HG03159 (cell line): ENCODE results near the gene PIEZO1.
"Not testable (repeated sequence)": the region's sequence is repeated elsewhere in the genome, so short reads cannot be mapped to it uniquely, and the experiment has no call there.

Experiments used
- ATAC-seq: cut with Tn5 transposase; IDR thresholded peaks from one replicate; pipeline ENCODE4 v1.9.1; 2021; ENCODE audit warnings: mild to moderate bottlenecking, moderate library complexity; ENCODE audit not compliant: unreplicated experiment

The PIEZO1 gene

DNA sequence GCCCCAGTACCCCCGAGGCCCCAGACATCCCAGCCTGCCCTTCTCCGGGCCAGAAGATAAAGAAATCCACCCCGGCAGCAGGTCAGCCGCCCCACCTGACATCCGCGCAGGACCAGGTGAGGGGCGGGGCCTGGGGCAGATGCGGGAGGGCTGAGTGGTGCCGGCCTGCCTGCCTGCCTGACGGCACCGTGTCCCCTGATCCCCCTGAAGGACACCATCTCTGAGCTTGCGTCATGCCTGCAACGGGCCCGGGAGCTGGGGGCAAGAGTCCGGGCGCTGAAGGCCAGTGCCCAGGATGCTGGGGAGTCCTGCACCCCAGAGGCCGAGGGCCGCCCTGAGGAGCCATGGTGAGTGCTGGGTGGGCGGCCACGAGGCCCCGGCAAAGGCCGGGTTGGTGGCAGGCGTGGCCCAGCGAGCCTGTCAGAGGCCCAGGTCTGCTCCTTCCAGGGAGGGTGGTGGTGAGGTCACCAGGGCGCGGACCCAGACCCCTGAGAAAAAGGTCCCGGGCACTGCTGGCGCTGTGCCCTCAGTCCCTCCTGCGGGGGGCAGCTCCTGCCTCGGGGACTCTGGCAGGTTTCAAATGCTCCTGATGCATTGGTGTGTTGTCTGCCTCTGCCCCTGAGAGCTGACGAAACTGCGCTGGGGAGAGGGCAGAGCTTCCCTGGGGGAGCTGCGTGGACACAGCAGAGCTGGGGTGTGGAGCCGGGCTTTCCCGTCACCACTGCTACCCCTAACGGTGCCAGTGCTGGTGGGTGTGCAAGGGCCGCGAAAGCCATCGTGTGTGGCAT is 19.7 kb upstream of the PIEZO1 start:
- ATAC-seq = no peak

DNA sequence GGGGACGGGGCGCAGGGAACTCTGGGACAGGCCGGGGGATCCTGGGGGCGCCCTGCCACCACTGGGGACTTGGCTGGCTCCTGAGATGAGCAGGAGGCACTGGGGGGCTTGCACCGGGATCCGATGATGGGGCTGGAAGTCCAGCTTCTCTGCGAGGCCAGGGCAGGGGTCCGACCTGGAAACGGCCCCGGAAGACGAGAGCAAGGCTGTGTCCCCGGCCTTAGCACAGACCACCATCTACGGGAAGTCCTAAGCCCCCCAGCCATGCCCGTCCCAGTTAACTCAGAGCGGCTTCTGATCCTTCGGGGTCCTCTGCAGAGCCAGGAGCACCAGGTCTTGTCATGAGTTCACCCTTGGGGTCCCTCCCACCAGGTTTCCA is 19.1 kb upstream of the PIEZO1 start:
- no peak for ATAC-seq

DNA sequence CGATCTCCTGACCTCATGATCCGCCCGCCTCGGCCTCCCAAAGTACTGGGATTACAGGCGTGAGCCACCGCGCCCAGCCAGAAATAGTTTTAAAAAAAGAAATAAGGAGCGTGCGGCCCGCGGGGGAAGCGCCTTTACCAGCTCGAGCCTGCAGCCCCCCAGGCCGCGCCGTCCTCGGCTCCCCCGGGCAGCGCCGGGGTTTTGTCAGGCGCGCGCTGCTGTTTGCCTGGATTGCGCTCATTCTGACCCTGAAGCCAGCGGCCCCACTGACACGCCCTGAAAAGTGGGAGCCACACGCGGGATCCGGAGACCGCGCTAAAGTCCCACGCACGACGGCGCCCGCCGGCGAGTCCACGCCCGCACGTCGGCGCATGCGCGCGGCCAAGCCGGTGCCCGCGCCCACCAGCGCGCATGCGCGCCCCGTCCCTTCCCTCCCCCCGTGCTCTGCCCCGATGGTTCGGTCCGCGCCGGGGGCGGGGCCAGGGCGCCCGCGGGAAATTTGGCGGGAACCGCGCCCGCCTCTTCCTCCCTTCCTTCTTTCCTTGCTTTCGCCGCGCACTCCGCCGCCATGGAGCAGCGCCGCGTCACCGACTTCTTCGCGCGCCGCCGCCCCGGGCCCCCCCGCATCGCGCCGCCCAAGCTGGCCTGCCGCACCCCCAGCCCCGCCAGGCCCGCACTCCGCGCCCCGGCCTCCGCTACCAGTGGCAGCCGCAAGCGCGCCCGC is 18.4 kb upstream of the PIEZO1 start, which contains the start of gene CDT1:
Gene CDT1 (plus strand): TSS at position 526 of the 724 bp plus-strand sequence. CDS start 43 bp downstream, at position 569.
- peak; percentile 56 for ATAC-seq

DNA sequence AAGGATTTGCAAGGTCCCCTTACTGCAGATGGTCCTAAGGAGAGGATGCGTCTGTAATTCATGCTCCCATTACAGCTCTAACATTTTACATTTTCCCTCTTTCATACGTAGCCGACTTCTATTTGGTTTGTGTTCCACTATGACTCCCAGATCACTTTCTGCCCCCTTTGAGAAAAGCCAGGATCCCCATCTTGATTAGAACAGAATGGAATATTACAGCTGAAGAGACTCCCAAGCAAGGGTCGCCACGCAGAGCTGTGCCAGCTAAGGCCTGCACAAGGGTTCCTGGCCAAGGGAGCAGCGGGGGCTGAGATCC is 15.2 kb upstream of the PIEZO1 start:
- no peak for ATAC-seq

DNA sequence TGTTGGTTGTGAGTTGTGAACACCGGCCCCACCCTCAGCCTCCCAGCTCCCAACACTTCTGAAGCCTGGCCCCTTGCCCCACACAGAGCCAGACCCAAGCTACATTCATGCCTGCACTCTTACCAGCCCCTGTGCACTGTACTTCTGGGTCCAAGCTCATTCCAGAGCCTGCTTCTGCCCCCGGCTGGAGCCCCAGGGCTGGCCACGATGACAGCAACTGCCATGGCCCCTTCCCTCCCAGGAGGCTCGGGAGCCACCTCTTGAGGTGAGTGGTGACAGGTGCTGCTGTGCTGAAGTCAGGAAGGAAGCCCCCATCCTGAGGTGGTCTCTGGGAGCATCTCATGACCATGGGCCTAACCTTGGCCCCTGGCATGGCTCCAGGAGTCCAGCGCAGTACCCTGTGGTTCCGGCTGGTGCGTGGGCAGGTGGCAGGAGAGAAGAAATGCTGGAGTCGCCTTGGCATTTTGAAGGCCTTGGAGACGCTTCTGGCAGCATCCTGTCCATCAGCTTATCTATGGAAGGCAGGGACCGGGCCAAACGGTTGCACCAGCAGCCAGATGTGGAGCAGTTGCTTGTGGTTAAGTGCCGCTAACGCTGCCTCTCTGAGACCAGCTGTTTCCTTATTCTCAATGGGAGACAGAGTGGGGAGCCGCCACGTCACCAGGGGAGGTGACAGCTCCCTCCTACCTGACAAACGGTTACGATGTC is 14.7 kb upstream of the PIEZO1 start:
- ATAC-seq = no peak

DNA sequence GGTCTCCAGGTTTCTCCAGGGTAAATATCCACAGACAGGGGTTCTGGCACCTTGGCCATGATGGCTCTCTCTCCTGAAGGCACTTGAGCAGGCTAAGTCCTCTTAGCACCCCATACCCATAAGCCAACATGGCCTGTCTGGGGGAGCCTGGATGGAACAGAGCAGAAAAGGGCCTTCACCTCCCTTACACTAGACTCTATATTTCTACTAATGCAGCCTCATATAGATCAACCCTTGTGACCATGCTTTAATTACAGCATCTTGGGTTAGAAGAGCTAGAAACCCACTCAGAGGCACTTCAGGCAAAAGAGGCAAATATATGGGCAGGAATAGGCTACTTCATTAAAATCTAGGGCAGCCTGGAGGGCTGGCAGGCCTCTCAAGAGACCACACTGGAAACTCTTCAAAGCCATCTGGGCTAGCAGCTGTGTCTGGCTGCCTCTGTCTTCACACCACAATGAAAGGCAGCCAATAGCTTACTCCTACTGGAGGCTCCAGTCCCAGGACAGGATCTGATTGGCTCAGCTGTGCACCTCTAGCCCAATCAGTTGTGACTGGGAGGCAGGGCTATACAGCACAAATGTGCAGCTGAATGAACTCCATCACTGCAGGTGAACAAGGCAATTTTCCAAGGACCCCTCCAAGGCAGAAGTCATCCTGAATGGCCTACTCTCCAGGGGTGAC is 13.9 kb upstream of the PIEZO1 start:
- no peak for ATAC-seq

DNA sequence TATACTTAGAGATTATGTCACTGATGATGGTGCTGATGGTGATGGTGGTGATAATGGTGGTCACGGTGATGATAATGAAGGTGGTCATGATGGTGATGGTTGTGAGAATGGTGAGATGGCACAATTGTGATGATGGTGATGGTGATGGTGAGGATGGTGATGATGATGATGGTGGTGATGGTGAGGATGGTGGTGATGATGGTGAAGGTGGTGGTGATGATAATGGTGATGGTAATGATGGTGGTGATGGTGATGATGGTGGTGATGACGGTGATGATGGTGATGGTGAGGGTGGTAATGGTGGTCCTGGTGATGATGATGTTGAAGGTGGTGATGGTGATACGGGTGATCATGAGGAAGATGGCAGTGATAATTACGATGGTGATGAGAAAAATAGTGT is 13.1 kb upstream of the PIEZO1 start:
- no peak for ATAC-seq

DNA sequence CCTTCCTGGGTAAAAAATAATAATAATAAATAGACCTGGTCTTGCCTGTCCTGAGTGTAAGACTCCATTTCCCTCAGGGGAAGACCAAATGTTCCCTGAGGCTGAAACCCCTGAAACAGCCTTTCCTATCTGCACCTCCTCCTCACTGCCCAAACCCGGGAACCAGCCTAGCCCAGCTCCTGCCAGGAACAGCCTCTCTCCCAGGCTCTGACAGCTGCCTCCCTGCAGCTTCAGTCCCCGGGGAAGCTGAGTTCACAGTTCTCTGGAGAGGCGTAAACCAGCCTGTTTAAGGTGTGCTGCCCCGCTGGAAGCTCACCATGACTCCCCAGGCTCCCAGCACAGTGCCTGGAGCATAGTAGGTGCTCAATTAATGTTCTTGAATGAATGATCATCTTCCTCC is 11.3 kb upstream of the PIEZO1 start:
- ATAC-seq = no peak

DNA sequence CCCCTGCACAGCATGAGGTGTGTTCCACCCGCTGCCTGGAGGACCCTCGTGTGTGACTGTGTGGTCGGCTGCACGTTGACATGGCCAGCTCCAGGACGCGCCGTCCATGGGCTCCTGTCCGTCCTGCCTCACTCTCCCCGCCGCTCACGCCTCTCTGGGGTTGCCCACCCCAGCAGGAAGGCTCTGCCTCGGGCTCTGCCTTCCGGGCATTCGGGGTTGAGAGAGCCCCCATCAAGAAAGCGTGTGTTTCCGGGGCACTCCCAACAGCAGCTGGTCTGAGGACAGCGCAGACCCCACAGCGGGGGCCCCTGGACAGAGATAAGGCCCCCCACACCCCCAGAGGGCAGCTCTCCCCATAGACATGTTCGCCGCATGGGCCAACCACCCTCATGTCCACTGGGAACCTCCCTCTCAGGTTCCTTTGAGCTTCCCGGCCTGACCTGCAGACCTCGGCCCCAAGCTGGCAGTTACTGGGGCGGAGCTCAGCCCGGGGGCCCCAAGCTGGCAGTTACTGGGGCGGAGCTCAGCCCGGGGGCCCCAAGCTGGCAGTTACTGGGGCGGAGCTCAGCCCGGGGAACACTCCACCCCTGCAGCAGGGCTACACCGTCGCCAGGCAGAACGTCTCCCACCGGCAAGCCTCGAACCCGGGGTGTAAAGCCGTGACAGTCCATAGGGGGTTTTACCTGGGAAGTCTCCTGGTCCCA is 8.4 kb upstream of the PIEZO1 start:
- no peak for ATAC-seq

DNA sequence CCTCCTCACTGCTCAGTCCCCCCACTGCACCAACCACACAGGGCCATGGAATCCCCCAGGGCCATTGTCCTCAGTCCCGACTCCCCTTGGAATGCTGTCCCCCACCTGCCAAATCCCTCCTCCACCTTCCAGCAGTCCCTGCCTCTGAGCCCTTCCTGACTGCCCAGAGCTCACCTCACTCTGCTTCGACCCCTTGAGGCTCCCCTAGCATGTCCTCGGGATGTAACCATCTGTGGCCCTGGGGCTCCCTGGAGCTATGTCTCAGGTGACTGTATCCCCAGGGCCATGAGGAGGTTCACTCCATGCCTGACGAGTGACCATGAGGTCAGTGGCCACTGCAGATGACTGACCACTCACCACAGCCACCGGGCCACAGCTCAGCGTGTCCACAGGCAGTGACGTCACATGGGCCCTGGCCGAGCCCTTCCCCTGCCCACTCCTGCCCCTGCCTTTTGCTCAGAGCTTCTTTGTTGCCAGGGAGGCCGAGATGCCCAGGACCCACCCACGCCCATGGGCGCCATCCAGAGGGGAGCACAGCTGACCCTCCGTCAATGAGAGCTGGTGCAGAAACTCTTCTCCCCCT is 7.7 kb upstream of the PIEZO1 start:
- no peak for ATAC-seq

DNA sequence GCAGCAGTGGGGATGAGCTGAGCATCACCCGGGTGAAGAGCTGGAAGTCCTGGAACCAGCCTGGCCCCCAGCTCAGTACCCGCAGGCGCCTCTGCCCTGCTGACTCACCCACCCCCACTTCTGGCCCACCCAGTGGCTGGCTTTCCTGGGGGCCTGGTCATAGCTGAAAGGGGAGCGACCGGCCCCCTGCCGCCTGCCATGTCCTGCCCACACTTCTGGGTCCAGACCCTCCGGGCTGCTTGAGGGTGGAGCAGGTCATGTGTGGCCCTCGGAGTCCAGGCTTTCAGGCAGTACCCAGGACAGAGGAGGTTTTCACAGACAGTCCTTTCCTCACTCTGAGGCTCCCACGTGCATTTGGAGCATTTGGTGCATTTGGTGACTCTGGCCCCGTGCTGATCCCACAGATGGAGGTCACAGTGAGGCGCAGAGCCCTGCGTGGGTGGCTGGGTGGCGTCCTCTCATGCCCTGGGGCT is 7.1 kb upstream of the PIEZO1 start:
- no peak for ATAC-seq

DNA sequence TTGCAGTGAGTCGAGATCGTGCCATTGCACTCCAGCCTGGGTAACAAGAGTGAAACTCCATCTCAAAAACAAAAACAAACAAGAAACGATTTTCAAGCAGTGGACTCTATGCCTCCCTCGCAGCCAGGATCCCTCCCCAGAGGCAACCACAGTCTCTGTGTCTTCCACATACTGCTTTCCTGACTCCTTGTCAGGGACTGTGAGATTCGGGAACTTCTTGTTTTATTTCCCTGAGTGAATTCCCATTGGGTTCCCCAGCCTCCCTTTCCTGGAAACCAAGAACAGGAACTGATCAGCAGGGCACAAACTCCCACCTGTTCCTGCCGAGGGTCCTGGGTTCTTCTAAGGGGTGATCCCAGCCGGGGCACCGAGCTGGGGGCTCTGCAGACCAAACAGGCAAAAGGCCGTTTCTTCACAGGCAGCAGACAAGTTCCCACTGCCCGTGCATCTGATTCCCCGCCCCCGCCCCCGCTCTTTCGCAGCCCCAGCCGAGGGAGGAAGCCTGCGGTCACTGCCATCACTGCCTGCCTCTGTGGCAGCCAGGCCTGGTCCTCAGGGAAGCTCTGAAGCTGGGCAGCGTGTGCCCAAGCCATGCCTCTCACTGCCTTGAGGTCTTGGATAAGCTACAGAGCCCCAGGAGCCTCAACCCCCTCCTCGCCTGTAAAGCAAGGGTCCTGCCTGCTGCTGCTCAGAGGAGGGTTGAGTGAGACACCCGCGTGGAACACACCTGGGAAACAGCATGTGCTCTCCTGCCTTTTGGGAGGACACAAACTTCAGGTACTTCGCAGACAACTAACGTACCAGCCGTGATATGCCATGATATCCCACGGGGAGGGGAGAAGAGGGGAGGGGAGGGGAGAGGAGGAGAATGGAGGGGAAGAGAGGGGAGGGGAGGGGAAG is 5.5 kb upstream of the PIEZO1 start:
- ATAC-seq = no peak

DNA sequence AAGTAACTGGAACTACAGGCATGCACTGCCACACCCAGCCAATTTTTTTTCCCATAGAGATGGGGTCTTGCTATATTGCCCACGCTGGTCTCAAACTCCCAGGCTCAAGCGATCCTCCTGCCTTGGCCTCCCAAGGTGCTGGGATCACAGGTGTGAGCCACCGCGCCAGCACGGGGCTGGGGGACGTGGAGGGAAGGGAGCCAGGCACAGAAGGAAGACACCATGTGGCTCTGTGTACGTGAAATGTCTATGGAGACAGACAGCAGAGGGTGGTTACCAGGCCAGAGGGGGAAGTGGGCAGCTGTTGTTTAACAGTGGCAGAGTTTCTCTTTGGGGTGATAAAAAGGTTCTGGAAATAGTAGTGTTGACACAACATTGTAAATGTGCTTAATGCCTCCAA is 4.6 kb upstream of the PIEZO1 start:
- no peak for ATAC-seq

DNA sequence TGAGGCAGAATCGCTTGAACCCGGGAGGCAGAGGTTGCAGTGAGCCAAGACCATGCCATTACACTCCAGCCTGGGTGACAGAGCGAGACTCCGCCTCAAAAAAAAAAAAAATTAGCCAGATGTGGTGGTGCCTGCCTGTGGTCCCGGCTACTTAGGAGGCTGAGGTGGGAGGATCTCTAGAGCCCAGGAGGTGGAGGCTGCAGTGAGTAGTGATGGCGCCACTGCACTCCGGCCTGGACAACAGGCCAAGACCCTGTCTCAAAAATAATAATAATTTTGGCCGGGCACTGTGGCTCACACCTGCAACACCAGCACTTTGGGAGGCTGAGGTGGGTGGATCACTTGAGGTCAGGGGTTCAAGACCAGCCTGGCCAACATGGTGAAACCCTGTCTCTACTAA is 3.7 kb upstream of the PIEZO1 start:
- ATAC-seq = not testable (repeated sequence)

DNA sequence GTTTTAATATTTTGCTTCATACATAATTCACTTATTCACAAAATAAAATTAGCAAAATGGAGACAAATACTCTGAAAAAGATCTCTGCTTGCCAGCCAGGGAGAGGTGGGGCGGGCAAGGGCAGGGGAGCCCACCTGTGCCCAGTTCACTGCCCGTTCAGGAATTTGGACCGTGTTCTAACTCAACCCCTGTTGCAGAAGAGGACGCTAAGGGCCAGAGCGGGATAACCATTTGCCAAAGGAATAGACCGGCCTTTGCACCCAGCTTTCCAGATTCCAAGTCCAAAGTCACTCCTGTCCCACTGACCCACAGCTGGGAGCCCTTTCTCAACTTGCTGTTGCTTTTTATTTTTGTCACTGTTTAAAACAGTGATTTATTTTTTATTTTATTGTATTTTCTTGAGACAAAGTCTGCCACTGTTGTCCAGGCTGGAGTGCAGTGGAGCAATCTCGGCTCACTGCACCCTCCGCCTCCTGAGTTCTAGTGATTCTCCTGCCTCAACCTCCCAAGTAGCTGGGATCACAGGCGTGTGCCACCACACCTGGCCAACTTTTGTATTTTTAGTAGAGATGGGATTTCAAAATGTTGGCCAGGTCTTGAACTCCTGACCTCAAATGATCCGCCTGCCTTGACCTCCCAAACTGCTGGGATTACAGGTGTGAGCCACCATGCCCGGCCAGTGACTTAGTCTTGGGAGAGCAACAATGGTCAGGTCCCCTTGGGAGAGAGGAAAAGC is 2.7 kb upstream of the PIEZO1 start:
- no peak for ATAC-seq

DNA sequence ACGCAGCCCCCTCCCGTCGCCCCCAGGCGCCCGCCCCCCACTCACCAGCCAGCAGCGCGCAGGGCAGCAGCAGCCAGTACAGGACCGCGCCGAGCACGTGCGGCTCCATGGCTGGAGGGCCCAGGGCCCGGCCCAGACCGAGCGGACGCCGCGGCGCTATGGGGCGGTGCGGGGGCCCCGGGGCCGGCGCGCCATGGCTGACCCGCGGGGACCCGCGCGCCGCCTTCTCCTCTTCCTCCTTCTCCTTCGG is 239 bp downstream of the PIEZO1 start:
- no peak for ATAC-seq

DNA sequence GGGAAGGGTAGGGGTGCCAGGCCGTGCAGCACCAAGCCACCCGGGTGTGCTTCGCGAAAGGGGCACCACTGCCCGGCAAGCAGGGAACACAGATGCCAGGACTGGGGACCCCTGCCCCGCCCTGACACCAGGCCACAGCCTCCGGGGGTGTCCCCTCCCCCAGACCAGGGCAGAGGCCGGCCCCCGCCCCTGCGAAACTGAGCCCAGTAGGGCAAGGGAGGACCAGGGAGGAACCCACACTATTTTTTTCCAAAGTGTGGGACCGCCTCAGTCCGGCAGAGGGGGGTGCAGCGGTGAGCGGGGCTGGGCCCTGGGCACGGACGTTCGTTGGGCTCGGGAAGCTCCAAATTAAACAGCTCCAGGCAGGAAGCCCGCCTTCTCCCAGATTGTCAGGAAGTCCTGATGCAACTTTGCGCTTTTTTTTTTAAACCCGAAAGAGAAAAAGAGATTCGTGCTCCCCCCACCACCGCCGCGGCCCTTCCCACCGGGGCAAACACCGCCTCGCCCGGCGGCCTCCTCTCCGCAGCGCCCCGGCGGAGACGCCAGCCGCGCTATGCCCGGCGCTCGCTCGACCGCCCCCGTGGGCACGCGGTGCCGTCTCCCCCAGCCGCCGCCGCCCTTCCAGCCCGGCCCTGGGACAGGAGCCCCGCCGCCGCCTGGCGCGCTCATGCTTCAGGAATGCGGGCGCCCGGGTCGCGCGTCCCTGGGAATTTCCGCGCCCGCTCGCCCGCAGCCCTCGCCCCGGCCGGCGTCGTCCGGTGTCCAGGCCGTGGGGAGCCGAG is 755 bp downstream of the PIEZO1 start:
- ATAC-seq = no peak

DNA sequence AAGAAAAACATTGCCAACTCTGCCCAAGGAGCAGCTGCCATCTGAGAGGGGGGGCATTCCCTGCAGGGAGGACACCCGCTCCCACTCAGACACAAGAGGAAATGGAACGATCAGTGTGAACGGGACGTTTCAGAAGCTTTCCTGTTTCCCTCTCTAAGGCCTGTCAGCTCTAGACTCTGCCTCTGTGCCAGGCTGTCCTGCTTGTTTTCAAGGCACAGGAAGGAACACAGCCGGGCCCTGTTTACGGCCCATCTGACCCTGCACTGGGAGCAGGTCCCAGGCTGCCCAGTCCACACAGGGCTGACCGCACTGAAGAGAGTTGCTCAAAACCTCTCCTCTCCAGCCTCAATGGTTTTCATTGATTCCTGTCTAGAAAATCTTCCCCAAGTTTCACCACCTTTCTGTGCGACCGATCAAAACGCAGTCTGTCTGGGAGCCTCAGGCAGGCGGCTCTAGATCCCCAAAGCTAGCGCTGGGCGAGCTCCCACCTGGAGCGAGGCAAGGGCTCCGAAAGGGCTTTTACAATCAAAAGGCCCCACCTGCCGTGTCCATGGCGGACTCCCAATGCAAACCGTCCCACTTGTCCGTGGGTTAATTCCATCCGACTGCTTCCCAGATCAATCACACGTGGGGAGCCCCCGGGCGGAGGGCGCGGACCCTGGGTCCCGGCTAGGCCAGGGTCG is 1.5 kb downstream of the PIEZO1 start:
- no peak for ATAC-seq
